IMR-90 (cell line): Measurements from ENCODE around the gene STAT5A. TPM values are rescaled to one million over a fixed set of nuclear protein-coding genes. Genes with fewer than 3 reads are reported as not detected.

ENCODE experiments used
- ATAC-seq: fragments of 200-7000 bp; cut with Tn5 transposase; 2 replicates; pipeline ENCODE4 v1.9.1; 2020; ENCODE audit warnings: low read depth, mild to moderate bottlenecking, moderate library complexity
- BruUV-seq: library from RNA; stranded (reverse); fragments of 400-500 nt; replicated peaks from 2 replicates; lab custom pipeline; 2021; lab: Mats Ljungman, UMichigan
- CTCF ChIA-PET: fragments of 300-600 bp; formaldehyde crosslinking; extraction: SDS; loops from one replicate; lab custom pipeline; 2021; ENCODE audit warnings: antibody characterized with exemption; lab: Yijun Ruan, JAX
- POLR2A ChIA-PET: fragments of 300-600 bp; sonication (Branson Sonifier 250); formaldehyde crosslinking; loops from one replicate; lab custom pipeline; 2022; ENCODE audit warnings: antibody characterized with exemption; ENCODE audit not compliant: unreplicated experiment; lab: Charles Lee
- DNase-seq: peaks from one replicate; pipeline ENCODE4 v3.0.0; 2013
- H2AFZ ChIP-seq: replicated peaks from 2 replicates; pipeline ENCODE3; 2013; ENCODE audit warnings: low read length, mild to moderate bottlenecking; ENCODE audit not compliant: poor library complexity
- H2AK5ac ChIP-seq: 2 replicates; pipeline ENCODE4 v1.6.1; 2013; ENCODE audit warnings: low read depth, low read length, inconsistent platforms
- H2AK9ac ChIP-seq: replicated peaks from 2 replicates; pipeline ENCODE3; 2013; ENCODE audit warnings: mild to moderate bottlenecking, low read depth, low read length, moderate library complexity; ENCODE audit not compliant: poor library complexity
- H2BK120ac ChIP-seq: 2 replicates; pipeline ENCODE4 v1.6.1; 2013; ENCODE audit warnings: low read depth, low read length, inconsistent platforms
- H2BK15ac ChIP-seq: 3 replicates; pipeline ENCODE4 v1.6.1; 2013; ENCODE audit warnings: low read depth, low read length, inconsistent platforms
- H2BK20ac ChIP-seq: 2 replicates; pipeline ENCODE4 v1.6.1; 2013; ENCODE audit warnings: low read depth, mild to moderate bottlenecking, inconsistent platforms, low read length, moderate library complexity
- H2BK5ac ChIP-seq: 2 replicates; pipeline ENCODE4 v1.6.1; 2013; ENCODE audit warnings: mild to moderate bottlenecking, low read depth, low read length, inconsistent platforms; ENCODE audit not compliant: poor library complexity, severe bottlenecking
- H3K14ac ChIP-seq: replicated peaks from 2 replicates; pipeline ENCODE4 v1.6.1; 2013; ENCODE audit warnings: low read depth, low read length, inconsistent platforms
- H3K18ac ChIP-seq: 2 replicates; pipeline ENCODE4 v1.6.1; 2013; ENCODE audit warnings: low read depth, low read length, control low read depth
- H3K23ac ChIP-seq: 2 replicates; pipeline ENCODE4 v1.6.1; 2013; ENCODE audit warnings: low read depth, low read length, inconsistent platforms
- H3K27ac ChIP-seq: 2 replicates; pipeline ENCODE4 v1.5.1; 2013; ENCODE audit warnings: mild to moderate bottlenecking, control low read depth, low read length; ENCODE audit not compliant: insufficient read depth
- H3K27me3 ChIP-seq: 2 replicates; pipeline ENCODE4 v1.6.1; 2013; ENCODE audit warnings: low read length; ENCODE audit not compliant: control insufficient read depth, insufficient read depth
- H3K36me3 ChIP-seq: 2 replicates; pipeline ENCODE4 v1.6.1; 2013; ENCODE audit warnings: low read length, mixed read lengths; ENCODE audit not compliant: control insufficient read depth, insufficient read depth
- H3K4ac ChIP-seq: 2 replicates; pipeline ENCODE4 v1.6.1; 2013; ENCODE audit warnings: low read depth, low read length, inconsistent platforms
- H3K4me1 ChIP-seq: 2 replicates; pipeline ENCODE4 v1.6.1; 2013; ENCODE audit warnings: low read length, mixed read lengths; ENCODE audit not compliant: control insufficient read depth, insufficient read depth
- H3K4me2 ChIP-seq: 2 replicates; pipeline ENCODE4 v1.6.1; 2013; ENCODE audit warnings: low read depth, mild to moderate bottlenecking, control low read depth, low read length, moderate library complexity
- H3K4me3 ChIP-seq: 2 replicates; pipeline ENCODE4 v1.5.1; 2013; ENCODE audit warnings: low read depth, mild to moderate bottlenecking, control low read depth, low read length, moderate library complexity; ENCODE audit not compliant: insufficient read depth
- H3K56ac ChIP-seq: 2 replicates; pipeline ENCODE4 v1.6.1; 2013; ENCODE audit warnings: low read length, inconsistent platforms; ENCODE audit not compliant: insufficient read depth; ENCODE audit errors: extremely low read depth
- H3K79me1 ChIP-seq, 2 experiments: 2 replicates each; pipeline ENCODE4 v1.6.1; 2013; ENCODE audit warnings: low read length in 2 of 2, inconsistent platforms in 1 of 2, low read depth in 1 of 2
- H3K9ac ChIP-seq: 2 replicates; pipeline ENCODE4 v1.6.1; 2013; ENCODE audit warnings: low read depth, low read length, control low read depth
- H3K9me1 ChIP-seq: 2 replicates; pipeline ENCODE4 v1.6.1; 2013; ENCODE audit warnings: low read length, inconsistent platforms; ENCODE audit not compliant: insufficient read depth
- H3K9me3 ChIP-seq: 2 replicates; pipeline ENCODE4 v1.6.1; 2013; ENCODE audit warnings: low read length; ENCODE audit not compliant: control insufficient read depth, insufficient read depth
- H4K20me1 ChIP-seq: 2 replicates; pipeline ENCODE4 v1.6.1; 2013; ENCODE audit warnings: low read length, inconsistent platforms; ENCODE audit not compliant: insufficient read depth
- H4K5ac ChIP-seq: 2 replicates; pipeline ENCODE4 v1.6.1; 2013; ENCODE audit warnings: mild to moderate bottlenecking, low read depth, low read length, control low read depth
- H4K8ac ChIP-seq, 2 experiments: 2 replicates each; pipeline ENCODE4 v1.6.1; 2013; ENCODE audit warnings: low read depth in 2 of 2, low read length in 2 of 2, control low read depth in 1 of 2, inconsistent platforms in 1 of 2
- H4K91ac ChIP-seq: 2 replicates; pipeline ENCODE4 v1.6.1; 2013; ENCODE audit warnings: low read depth, low read length, inconsistent platforms; ENCODE audit not compliant: insufficient read depth
- BHLHE40 ChIP-seq: fragments of 150-350 bp; IDR thresholded peaks from 2 replicates; pipeline ENCODE4 v1.6.1; 2016; ENCODE audit warnings: mild to moderate bottlenecking, low read depth, low read length
- CEBPB ChIP-seq: IDR thresholded peaks from 2 replicates; pipeline ENCODE4 v1.6.1; 2012; ENCODE audit warnings: low read depth, low read length, improper control_type of control experiment
- CHD1 ChIP-seq: IDR thresholded peaks from 2 replicates; pipeline ENCODE4 v1.6.1; 2012; ENCODE audit warnings: low read depth, low read length, improper control_type of control experiment
- FOS ChIP-seq: fragments of 150-350 bp; IDR thresholded peaks from 2 replicates; pipeline ENCODE4 v1.6.1; 2016; ENCODE audit warnings: low read depth, low read length
- MAFK ChIP-seq: IDR thresholded peaks from 2 replicates; pipeline ENCODE4 v1.6.1; 2012; ENCODE audit warnings: low read depth, low read length, improper control_type of control experiment
- MAZ ChIP-seq: IDR thresholded peaks from 2 replicates; pipeline ENCODE4 v1.6.1; 2012; ENCODE audit warnings: low read depth, mild to moderate bottlenecking, low read length, improper control_type of control experiment, moderate library complexity, borderline replicate concordance
- MXI1 ChIP-seq: IDR thresholded peaks from 2 replicates; pipeline ENCODE4 v1.6.1; 2012; ENCODE audit warnings: low read depth, mild to moderate bottlenecking, low read length, moderate library complexity, borderline replicate concordance
- NFE2L2 ChIP-seq: fragments of 150-350 bp; IDR thresholded peaks from 2 replicates; pipeline ENCODE4 v1.6.1; 2016; ENCODE audit warnings: low read depth, mild to moderate bottlenecking, low read length
- POLR2A ChIP-seq: IDR thresholded peaks from 2 replicates; pipeline ENCODE4 v1.6.1; 2012; ENCODE audit warnings: mild to moderate bottlenecking, low read depth, low read length
- RAD21 ChIP-seq: IDR thresholded peaks from 2 replicates; pipeline ENCODE4 v1.6.1; 2012; ENCODE audit warnings: low read length, improper control_type of control experiment
- RCOR1 ChIP-seq: IDR thresholded peaks from 2 replicates; pipeline ENCODE4 v1.6.1; 2012; ENCODE audit warnings: mild to moderate bottlenecking, low read length, improper control_type of control experiment; ENCODE audit not compliant: insufficient replicate concordance
- RFX5 ChIP-seq: IDR thresholded peaks from 2 replicates; pipeline ENCODE4 v1.8.0; 2012; ENCODE audit warnings: low read depth, mild to moderate bottlenecking, low read length, moderate library complexity
- SMC3 ChIP-seq: fragments of 150-350 bp; IDR thresholded peaks from 2 replicates; pipeline ENCODE4 v1.6.1; 2016; ENCODE audit warnings: low read depth, mild to moderate bottlenecking, antibody characterized with exemption, low read length, moderate library complexity
- WGBS, 2 experiments: methylation state at CpG; one replicate each; pipeline versions ENCODE4 v1.1.5 to v1.1.7; 2013; ENCODE audit warnings: missing lambda C conversion rate in 2 of 2; ENCODE audit not compliant: insufficient read length in 1 of 2; ENCODE audit errors: extremely low coverage in 2 of 2; 5-methylcytosine and 5-hydroxymethylcytosine counted together
- dilution Hi-C: fragments of 300-500 bp; cut with HindIII; formaldehyde crosslinking; loops from one replicate; pipeline ENCODE4 v1.14.3; 2018; ENCODE audit warnings: low sequenced_read_pairs; ENCODE audit not compliant: unreplicated experiment
- in situ Hi-C: fragments of 300-500 bp; cut with MboI; formaldehyde crosslinking; loops from 3 replicates; pipeline ENCODE4 v1.14.3; 2019; ENCODE audit warnings: low sequenced_read_pairs, inconsistent platforms, mixed read lengths
- intact Hi-C: fragments of 100-400 bp; cut with micrococcal nuclease; formaldehyde crosslinking; loops from 2 replicates; pipeline ENCODE4 v1.10.0; 2022
- polyA plus RNA-seq, 3 experiments: library from polyadenylated mRNA; depleted of rRNA; stranded (reverse); fragments of >200 nt; gene quantifications; 2 replicates each; pipeline ENCODE4 v1.2.3, GENCODE V29; 2012; ENCODE audit warnings: low replicate concordance in 1 of 3
- total RNA-seq: library from RNA; depleted of rRNA; stranded (reverse); fragments of >200 nt; gene quantifications from 2 replicates; pipeline ENCODE4 v1.2.3, GENCODE V29; 2012
- TF ChIP-seq, protein P1 (sequence below): fragments of 150-350 bp; IDR thresholded peaks from 2 replicates; pipeline ENCODE4 v1.6.1; 2017; ENCODE audit warnings: mild to moderate bottlenecking, antibody characterized with exemption, low read length, low read depth
- TF ChIP-seq, protein P2 (sequence below): fragments of 150-350 bp; IDR thresholded peaks from 2 replicates; pipeline ENCODE4 v1.6.1; 2016; ENCODE audit warnings: low read depth, mild to moderate bottlenecking, low read length, moderate library complexity, borderline replicate concordance
- TF ChIP-seq, protein P3 (sequence below): conservative IDR thresholded peaks from 2 replicates; pipeline ENCODE4 v1.5.1; 2012; ENCODE audit warnings: mild to moderate bottlenecking, low read depth, low read length, improper control_type of control experiment

STAT5A gene
- total and polyA plus RNA-seq, 2 of the 4 experiments (the other 2 are of a cell fraction): 1.3 to 1.4 TPM

DNA sequence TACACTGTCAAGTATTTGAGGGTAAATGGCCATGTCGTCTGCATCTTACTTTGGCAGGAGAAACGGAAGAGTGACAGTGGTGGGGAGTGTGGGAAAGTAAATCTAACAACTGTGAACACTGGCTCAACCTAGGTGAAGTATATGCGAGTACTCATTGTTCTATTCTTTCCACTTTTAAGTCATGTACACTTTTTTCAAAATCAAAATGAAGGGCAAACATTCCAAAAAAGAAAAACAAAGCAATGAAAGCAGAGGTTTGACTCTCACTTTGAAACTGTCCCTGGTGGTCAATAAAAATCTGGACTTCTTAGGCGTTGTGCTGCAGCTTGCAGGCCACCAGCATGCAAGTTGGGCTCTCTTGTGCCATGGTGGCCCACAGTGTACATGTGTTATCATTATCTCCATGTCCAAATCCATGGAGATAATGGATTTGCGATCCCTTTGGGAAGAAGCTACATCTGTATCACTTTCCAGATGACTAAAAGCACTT lies 44.8 kb upstream of the STAT5A start:
- CTCF ChIA-PET: no interaction called here
- no peak overlapping the region for H3K27ac ChIP-seq
- no peak overlapping the region for H3K9ac ChIP-seq
- no peak overlapping the region for H2BK20ac ChIP-seq
- no peak for TF ChIP-seq POLR2A
- no peak for TF ChIP-seq RFX5
- TF ChIP-seq CEBPB: no peak
- no peak for TF ChIP-seq RAD21
- TF ChIP-seq CHD1: no peak
- TF ChIP-seq SMC3: no peak
- no peak for TF ChIP-seq RCOR1
- TF ChIP-seq, protein P1, sequence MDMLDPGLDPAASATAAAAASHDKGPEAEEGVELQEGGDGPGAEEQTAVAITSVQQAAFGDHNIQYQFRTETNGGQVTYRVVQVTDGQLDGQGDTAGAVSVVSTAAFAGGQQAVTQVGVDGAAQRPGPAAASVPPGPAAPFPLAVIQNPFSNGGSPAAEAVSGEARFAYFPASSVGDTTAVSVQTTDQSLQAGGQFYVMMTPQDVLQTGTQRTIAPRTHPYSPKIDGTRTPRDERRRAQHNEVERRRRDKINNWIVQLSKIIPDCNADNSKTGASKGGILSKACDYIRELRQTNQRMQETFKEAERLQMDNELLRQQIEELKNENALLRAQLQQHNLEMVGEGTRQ: no peak
- no peak for TF ChIP-seq MAZ
- no peak for TF ChIP-seq MXI1
- TF ChIP-seq, protein P2, sequence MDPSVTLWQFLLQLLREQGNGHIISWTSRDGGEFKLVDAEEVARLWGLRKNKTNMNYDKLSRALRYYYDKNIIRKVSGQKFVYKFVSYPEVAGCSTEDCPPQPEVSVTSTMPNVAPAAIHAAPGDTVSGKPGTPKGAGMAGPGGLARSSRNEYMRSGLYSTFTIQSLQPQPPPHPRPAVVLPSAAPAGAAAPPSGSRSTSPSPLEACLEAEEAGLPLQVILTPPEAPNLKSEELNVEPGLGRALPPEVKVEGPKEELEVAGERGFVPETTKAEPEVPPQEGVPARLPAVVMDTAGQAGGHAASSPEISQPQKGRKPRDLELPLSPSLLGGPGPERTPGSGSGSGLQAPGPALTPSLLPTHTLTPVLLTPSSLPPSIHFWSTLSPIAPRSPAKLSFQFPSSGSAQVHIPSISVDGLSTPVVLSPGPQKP: no peak
- no peak for TF ChIP-seq FOS
- TF ChIP-seq MAFK: no peak
- TF ChIP-seq NFE2L2: no peak
- TF ChIP-seq BHLHE40: no peak
- TF ChIP-seq, protein P3, sequence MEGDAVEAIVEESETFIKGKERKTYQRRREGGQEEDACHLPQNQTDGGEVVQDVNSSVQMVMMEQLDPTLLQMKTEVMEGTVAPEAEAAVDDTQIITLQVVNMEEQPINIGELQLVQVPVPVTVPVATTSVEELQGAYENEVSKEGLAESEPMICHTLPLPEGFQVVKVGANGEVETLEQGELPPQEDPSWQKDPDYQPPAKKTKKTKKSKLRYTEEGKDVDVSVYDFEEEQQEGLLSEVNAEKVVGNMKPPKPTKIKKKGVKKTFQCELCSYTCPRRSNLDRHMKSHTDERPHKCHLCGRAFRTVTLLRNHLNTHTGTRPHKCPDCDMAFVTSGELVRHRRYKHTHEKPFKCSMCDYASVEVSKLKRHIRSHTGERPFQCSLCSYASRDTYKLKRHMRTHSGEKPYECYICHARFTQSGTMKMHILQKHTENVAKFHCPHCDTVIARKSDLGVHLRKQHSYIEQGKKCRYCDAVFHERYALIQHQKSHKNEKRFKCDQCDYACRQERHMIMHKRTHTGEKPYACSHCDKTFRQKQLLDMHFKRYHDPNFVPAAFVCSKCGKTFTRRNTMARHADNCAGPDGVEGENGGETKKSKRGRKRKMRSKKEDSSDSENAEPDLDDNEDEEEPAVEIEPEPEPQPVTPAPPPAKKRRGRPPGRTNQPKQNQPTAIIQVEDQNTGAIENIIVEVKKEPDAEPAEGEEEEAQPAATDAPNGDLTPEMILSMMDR: no peak
- dilution Hi-C loops (no loop called here), in situ Hi-C loops (no loop called here), intact Hi-C loops (no loop called here)
- no TSS peak for BruUV-seq
- H3K4me2 ChIP-seq: no peak overlapping the region
- WGBS, 2 experiments: 80% methylated on average over 1 of the region's 5 CpGs; no CpG with 5 or more reads in 1 of the 2 experiments
- H3K9me3 ChIP-seq: peaks cover 2% of the 10 kb centered on the region; the same call in 1 of the 2 replicates
- no peak overlapping the region for H2BK120ac ChIP-seq
- peaks cover 3% of the 10 kb centered on the region for H3K4me1 ChIP-seq
- no peak overlapping the region for H2AK5ac ChIP-seq
- H3K23ac ChIP-seq: no peak overlapping the region
- peaks cover 25 to 65% of the 10 kb centered on the region in 2 experiments for H3K79me1 ChIP-seq
- H4K8ac ChIP-seq: no peak overlapping the region
- no peak for ATAC-seq
- no peak overlapping the region for H4K5ac ChIP-seq
- no peak overlapping the region for H2AK9ac ChIP-seq
- no peak overlapping the region for H2BK15ac ChIP-seq
- H2AFZ ChIP-seq: no peak overlapping the region
- POLR2A ChIA-PET: no interaction called here
- DNase-seq: no peak
- no peak overlapping the region for H4K91ac ChIP-seq
- no peaks in the 10 kb centered on the region for H3K27me3 ChIP-seq
- no peak overlapping the region for H3K56ac ChIP-seq
- no peak overlapping the region for H3K4me3 ChIP-seq
- H3K18ac ChIP-seq: no peak overlapping the region
- H4K20me1 ChIP-seq: peaks cover 36% of the 10 kb centered on the region
- no peaks in the 10 kb centered on the region for H3K36me3 ChIP-seq
- H3K14ac ChIP-seq: no peak overlapping the region
- H3K9me1 ChIP-seq: peaks cover 7% of the 10 kb centered on the region; the same call in 1 of the 2 replicates
- no peak overlapping the region for H3K4ac ChIP-seq
- no peak overlapping the region for H2BK5ac ChIP-seq
